Esophagus squamous epithelium (tissue), 4 donors: ENCODE results near the gene PRKN.

Source experiments
- POLR2A ChIP-seq, 4 donors: fragments of 450-650 bp; IDR thresholded peaks; one replicate each; pipeline ENCODE4 v1.6.1; 2017; ENCODE audit warnings: antibody characterized with exemption in 4 of 4, mild to moderate bottlenecking in 4 of 4, moderate library complexity in 3 of 4
- TF ChIP-seq, protein P1 (sequence below), 6 experiments: fragments of 450-650 bp in 4 of 6; fragments of 200-600 bp in 2 of 6; sonication (generic) in 2 of 6; IDR thresholded peaks; one replicate each; pipeline ENCODE4 v1.5.1; 2016 to 2019; ENCODE audit warnings: antibody characterized with exemption in 6 of 6, mild to moderate bottlenecking in 4 of 6, moderate library complexity in 4 of 6

DNA sequence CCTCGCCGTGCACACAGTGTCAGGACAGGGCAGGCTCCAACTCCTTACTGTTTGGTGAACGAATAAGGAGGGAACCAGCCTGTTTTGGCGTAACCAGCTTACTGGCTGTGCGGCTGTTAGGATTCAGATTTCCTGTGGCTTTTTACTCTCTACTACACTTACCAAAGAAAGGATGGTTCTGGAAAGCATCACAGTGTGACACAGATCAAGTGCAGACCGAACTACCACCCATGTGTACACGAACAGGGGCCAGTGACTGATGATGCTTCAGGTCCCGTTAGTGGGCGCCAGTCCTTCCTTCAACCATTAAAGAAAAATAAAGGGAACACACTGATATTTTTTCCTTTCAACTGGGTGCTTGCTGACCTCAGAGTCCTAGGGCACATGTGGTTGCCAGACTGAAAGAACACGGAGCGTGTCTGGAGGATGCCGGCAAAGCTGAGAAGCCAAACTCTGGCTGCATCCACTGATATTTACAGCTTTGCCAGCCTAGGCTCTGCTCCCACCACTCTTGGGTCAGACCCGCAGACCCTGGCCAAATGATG, 1101.4 kb downstream of the PRKN start:
- TF ChIP-seq POLR2A (IDR thresholded peaks at IDR 0.05): no peak
- TF ChIP-seq, protein P1, sequence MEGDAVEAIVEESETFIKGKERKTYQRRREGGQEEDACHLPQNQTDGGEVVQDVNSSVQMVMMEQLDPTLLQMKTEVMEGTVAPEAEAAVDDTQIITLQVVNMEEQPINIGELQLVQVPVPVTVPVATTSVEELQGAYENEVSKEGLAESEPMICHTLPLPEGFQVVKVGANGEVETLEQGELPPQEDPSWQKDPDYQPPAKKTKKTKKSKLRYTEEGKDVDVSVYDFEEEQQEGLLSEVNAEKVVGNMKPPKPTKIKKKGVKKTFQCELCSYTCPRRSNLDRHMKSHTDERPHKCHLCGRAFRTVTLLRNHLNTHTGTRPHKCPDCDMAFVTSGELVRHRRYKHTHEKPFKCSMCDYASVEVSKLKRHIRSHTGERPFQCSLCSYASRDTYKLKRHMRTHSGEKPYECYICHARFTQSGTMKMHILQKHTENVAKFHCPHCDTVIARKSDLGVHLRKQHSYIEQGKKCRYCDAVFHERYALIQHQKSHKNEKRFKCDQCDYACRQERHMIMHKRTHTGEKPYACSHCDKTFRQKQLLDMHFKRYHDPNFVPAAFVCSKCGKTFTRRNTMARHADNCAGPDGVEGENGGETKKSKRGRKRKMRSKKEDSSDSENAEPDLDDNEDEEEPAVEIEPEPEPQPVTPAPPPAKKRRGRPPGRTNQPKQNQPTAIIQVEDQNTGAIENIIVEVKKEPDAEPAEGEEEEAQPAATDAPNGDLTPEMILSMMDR (IDR thresholded peaks at IDR 0.05): no peak
